ENCODE measurements around the gene MALAT1. TPM values are rescaled to one million over a fixed set of nuclear protein-coding genes. Genes with fewer than 3 reads are reported as not detected.

MALAT1 gene
- total RNA-seq, 1 donor from 2014 or later = 16,538 TPM

DNA sequence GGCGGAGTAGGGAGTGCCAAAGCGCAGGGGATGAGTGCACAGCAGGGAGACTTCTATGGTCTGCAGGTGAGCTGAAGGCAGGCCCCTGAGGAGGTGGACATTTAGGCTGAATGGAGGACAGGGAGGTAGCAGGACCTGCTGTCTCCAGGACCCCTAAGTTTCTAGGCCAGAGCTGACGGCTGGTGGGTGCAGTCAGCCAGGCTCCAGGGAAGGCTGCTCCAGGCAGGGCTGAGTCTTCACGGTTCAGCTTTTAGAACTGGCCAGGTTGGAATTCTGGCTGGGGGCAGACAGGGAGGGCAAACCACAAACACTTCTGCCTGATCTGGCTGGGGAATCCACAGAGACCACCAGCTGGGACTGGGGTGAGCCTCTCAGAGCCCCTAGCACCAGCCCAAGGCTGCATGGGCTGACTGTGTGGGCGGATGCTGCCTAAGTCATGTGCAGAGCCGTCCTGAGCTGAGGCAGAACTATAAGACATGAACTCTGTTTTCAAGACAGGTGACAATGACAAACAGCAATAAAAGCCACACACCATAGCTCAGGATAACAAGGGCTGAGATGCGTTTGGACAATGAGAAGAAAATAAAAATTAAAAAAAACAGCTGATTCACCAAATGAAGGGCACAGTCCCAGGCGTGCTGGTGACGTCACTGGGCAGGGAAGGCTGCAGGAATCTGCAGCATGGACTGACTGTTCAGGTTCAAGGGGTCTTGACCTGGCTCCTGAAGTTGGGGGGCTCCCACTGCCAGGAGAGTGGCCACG lies 10.4 kb upstream of the MALAT1 start:
- no peak for DNase-seq (ENCODE audit: extremely low spot score, unreplicated experiment)
- no peak overlapping the region for H3K27ac Mint-ChIP-seq (ENCODE audit: unreplicated experiment)
- no peaks in the 10 kb centered on the region for H3K27me3 Mint-ChIP-seq (ENCODE audit: unreplicated experiment)
- no peaks in the 10 kb centered on the region for H3K9me3 Mint-ChIP-seq (ENCODE audit: unreplicated experiment)
- peaks cover 86% of the 10 kb centered on the region for H3K4me1 Mint-ChIP-seq (ENCODE audit: unreplicated experiment)
- peak overlapping the region; percentile 63 for H3K4me3 Mint-ChIP-seq (ENCODE audit: unreplicated experiment)
- TF ChIP-seq, protein P1, sequence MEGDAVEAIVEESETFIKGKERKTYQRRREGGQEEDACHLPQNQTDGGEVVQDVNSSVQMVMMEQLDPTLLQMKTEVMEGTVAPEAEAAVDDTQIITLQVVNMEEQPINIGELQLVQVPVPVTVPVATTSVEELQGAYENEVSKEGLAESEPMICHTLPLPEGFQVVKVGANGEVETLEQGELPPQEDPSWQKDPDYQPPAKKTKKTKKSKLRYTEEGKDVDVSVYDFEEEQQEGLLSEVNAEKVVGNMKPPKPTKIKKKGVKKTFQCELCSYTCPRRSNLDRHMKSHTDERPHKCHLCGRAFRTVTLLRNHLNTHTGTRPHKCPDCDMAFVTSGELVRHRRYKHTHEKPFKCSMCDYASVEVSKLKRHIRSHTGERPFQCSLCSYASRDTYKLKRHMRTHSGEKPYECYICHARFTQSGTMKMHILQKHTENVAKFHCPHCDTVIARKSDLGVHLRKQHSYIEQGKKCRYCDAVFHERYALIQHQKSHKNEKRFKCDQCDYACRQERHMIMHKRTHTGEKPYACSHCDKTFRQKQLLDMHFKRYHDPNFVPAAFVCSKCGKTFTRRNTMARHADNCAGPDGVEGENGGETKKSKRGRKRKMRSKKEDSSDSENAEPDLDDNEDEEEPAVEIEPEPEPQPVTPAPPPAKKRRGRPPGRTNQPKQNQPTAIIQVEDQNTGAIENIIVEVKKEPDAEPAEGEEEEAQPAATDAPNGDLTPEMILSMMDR (IDR thresholded peaks at IDR 0.05) = no peak
- H3K36me3 Mint-ChIP-seq (ENCODE audit: unreplicated experiment) = no peaks in the 10 kb centered on the region

DNA sequence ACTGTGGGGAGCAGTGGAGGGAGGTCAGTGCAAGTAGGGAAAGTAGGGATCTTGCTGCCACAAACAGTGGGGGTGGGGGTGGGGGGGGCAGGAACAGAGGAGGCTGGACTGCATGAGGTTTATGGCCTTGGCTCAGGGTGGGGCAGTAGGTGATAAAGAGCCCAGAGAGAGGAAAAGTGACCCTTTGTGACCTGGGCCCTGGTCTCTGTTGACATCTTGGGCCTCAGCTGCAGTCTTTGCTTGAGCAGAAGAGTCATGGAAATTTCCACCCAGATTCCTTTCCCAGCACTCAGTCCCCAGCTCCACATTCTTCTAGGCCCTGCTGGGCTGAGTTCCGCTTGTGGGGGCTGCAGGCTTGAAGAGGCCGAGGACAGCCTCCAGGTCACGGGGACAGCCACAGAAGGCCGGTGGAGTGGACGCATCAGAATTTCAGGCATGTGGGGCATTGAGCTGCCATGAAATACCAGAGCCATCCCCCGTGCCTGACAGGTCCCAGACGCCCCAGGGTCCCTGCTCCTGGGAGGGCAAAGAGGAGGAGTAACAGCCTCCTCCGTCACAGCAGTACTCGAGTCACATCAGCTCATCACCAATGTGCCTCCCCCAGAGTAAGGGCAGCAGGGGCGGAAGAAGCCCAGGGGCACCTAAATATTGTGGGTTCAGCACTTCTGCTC lies 9.7 kb upstream of the MALAT1 start:
- TF ChIP-seq, protein P1 (IDR thresholded peaks at IDR 0.05) = no peak
- DNase-seq (ENCODE audit: extremely low spot score, unreplicated experiment) = peak; percentile 94

DNA sequence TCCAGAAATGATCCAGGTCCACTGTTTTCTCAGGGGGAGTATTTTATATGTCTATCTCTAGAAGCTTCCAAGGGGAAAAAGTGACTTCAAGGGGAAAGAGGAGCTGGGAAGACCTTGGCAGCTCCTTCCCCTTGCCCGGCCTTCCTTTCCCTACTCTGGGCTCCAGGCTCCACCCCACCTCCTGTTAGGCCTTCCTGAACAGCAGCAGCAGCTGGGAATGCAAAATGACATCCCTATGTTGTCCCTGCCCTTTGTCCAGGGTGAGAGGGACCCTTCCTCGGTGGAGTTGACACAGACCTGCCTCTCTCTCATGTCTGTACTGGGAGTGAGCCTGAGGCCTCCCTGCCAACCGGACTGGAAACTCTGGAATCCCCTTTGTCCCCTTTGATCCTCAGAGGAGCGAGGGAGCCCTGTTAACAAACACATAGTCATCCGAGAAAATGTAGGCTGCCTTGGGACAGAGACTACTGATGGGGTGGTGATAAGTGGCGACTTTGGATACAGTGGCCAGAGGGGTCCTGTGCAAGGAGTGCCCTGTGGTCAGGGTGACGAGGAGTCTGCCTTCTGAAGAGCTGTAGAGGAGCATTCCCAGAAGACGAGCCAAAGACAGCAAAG lies 9.0 kb upstream of the MALAT1 start:
- TF ChIP-seq, protein P1 (IDR thresholded peaks at IDR 0.05) = no peak
- Mint-ChIP-seq H3K36me3 (ENCODE audit: unreplicated experiment) (no peaks in the 10 kb centered on the region), H3K27me3 (ENCODE audit: unreplicated experiment) (no peaks in the 10 kb centered on the region), H3K4me1 (ENCODE audit: unreplicated experiment) (peaks cover 95% of the 10 kb centered on the region), H3K27ac (ENCODE audit: unreplicated experiment) (no peak overlapping the region), H3K9me3 (ENCODE audit: unreplicated experiment) (no peaks in the 10 kb centered on the region), H3K4me3 (ENCODE audit: unreplicated experiment) (peak overlapping the region; percentile 57)
- DNase-seq (ENCODE audit: extremely low spot score, unreplicated experiment) = no peak

More for the DNA sequence above, 9.7 kb upstream of the MALAT1 start:
- peaks cover 91% of the 10 kb centered on the region for H3K4me1 Mint-ChIP-seq (ENCODE audit: unreplicated experiment)
- H3K27ac Mint-ChIP-seq (ENCODE audit: unreplicated experiment) = no peak overlapping the region
- H3K27me3 Mint-ChIP-seq (ENCODE audit: unreplicated experiment) = no peaks in the 10 kb centered on the region
- H3K4me3 Mint-ChIP-seq (ENCODE audit: unreplicated experiment) = peak overlapping the region; percentile 63
- H3K36me3 Mint-ChIP-seq (ENCODE audit: unreplicated experiment) = no peaks in the 10 kb centered on the region
- no peaks in the 10 kb centered on the region for H3K9me3 Mint-ChIP-seq (ENCODE audit: unreplicated experiment)

DNA sequence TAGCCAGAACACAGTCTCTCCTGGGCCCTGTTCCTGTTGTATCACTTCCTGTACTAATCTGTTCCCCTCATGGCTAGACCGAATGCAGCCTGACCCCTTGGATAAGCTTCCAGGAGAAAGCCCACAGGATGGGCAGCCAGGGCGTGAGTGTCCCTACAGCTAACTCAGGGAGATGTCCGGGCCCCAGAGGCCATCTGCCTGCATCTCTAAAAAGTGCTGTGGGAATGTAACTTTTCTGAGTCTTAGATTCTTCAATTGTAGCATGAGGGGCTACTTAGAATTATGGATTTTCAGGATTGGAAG lies 7.7 kb upstream of the MALAT1 start:
- no peak overlapping the region for H3K27ac Mint-ChIP-seq (ENCODE audit: unreplicated experiment)
- no peak for DNase-seq (ENCODE audit: extremely low spot score, unreplicated experiment)
- H3K4me3 Mint-ChIP-seq (ENCODE audit: unreplicated experiment) = peak overlapping the region; percentile 49
- no peaks in the 10 kb centered on the region for H3K27me3 Mint-ChIP-seq (ENCODE audit: unreplicated experiment)
- H3K36me3 Mint-ChIP-seq (ENCODE audit: unreplicated experiment) = no peaks in the 10 kb centered on the region
- H3K9me3 Mint-ChIP-seq (ENCODE audit: unreplicated experiment) = no peaks in the 10 kb centered on the region
- H3K4me1 Mint-ChIP-seq (ENCODE audit: unreplicated experiment) = peaks cover 89% of the 10 kb centered on the region
- TF ChIP-seq, protein P1 (IDR thresholded peaks at IDR 0.05) = no peak

Data from osteocyte (in vitro differentiated cells).